ENCODE results near the gene TNFSF10.

Gene TNFSF10

DNA sequence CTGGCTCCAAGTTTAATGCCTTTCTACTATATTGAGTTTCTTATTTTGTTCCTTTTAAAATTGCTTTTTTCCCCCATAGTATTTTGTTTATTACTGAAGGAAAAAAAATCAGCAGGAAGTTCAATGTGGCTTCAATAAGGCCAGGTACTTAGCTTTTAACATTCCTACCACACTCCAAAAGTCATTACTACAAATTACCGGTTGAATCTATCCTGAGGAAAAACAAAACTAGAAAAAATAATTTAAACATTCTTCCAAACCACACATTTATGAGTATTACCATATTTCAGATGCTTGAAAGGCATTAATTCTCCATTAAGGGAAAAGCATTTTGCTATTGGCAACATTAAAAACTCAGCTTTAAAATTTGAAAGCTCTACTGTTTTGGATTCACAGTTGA lies 20.2 kb upstream of the TNFSF10 start:
- 80% methylated on average over 1 of the region's 1 CpG; no CpG with 5 or more reads in 1 of the 2 experiments for WGBS, 2 experiments (ENCODE audit: insufficient coverage in 2 of 2)
- Histone ChIP-seq H3K36me3 (ENCODE audit: control insufficient read depth, insufficient read depth, low read length) (no peaks in the 10 kb centered on the region), H3K27ac (ENCODE audit: low read depth, low read length, severe bottlenecking) (no peak overlapping the region), H3K4me3 (ENCODE audit: extremely low read depth, insufficient read depth, low read length, poor library complexity, severe bottlenecking) (no peak overlapping the region), H3K4me1 (ENCODE audit: control insufficient read depth, insufficient read depth, low read length, poor library complexity, severe bottlenecking) (no peaks in the 10 kb centered on the region), H3K9me3 (ENCODE audit: control insufficient read depth, low read length) (no peaks in the 10 kb centered on the region)

DNA sequence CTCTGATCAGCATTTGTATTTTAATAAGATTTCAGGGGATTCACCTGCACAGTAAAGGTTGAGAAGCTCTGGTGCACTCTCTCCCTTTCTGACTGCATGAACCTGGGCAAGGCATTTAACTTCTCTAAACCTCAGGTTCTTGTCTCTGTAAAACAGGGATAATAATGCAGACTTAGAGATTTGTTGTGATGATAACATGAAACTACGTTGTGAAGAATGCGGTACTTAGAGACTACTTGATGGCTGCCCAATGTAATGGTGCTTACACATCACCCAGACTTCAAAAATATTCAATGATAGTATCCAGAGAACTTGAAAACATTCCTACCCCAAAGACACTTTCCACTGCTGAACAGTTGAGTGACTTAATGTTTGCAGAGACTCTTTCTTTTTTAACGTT lies 19.8 kb upstream of the TNFSF10 start:
- Histone ChIP-seq H3K9me3 (ENCODE audit: control insufficient read depth, low read length) (no peaks in the 10 kb centered on the region), H3K4me1 (ENCODE audit: control insufficient read depth, insufficient read depth, low read length, poor library complexity, severe bottlenecking) (no peaks in the 10 kb centered on the region), H3K36me3 (ENCODE audit: control insufficient read depth, insufficient read depth, low read length) (no peaks in the 10 kb centered on the region), H3K27ac (ENCODE audit: low read depth, low read length, severe bottlenecking) (no peak overlapping the region), H3K4me3 (ENCODE audit: extremely low read depth, insufficient read depth, low read length, poor library complexity, severe bottlenecking) (no peak overlapping the region)
- no CpG with 5 or more reads among the region's 3 CpGs for WGBS, 2 experiments (ENCODE audit: insufficient coverage in 2 of 2)

- Histone ChIP-seq H3K4me3 (ENCODE audit: extremely low read depth, insufficient read depth, low read length, poor library complexity, severe bottlenecking) (no peak overlapping the region), H3K36me3 (ENCODE audit: control insufficient read depth, insufficient read depth, low read length) (no peaks in the 10 kb centered on the region), H3K27ac (ENCODE audit: low read depth, low read length, severe bottlenecking) (no peak overlapping the region), H3K4me1 (ENCODE audit: control insufficient read depth, insufficient read depth, low read length, poor library complexity, severe bottlenecking) (no peaks in the 10 kb centered on the region), H3K9me3 (ENCODE audit: control insufficient read depth, low read length) (no peaks in the 10 kb centered on the region)
Measured at GRCh38 chr3:172541945-172542488, 18.8 kb upstream of the TNFSF10 start.

- WGBS, 2 experiments (ENCODE audit: insufficient coverage in 2 of 2) = no CpG with 5 or more reads among the region's 1 CpG
- H3K36me3 ChIP-seq (ENCODE audit: control insufficient read depth, insufficient read depth, low read length) = no peaks in the 10 kb centered on the region
- no peaks in the 10 kb centered on the region for H3K4me1 ChIP-seq (ENCODE audit: control insufficient read depth, insufficient read depth, low read length, poor library complexity, severe bottlenecking)
- H3K27ac ChIP-seq (ENCODE audit: low read depth, low read length, severe bottlenecking) = no peak overlapping the region
- no peak overlapping the region for H3K4me3 ChIP-seq (ENCODE audit: extremely low read depth, insufficient read depth, low read length, poor library complexity, severe bottlenecking)
- H3K9me3 ChIP-seq (ENCODE audit: control insufficient read depth, low read length) = no peaks in the 10 kb centered on the region
Measured at GRCh38 chr3:172540049-172540448, 16.8 kb upstream of the TNFSF10 start.

GRCh38 chr3:172539273-172539672 lies 16.0 kb upstream of the TNFSF10 start:
- no peaks in the 10 kb centered on the region for H3K36me3 ChIP-seq (ENCODE audit: control insufficient read depth, insufficient read depth, low read length)
- WGBS, 2 experiments (ENCODE audit: insufficient coverage in 2 of 2) = 89 to 100% methylated on average over 3 of the region's 4 CpGs
- no peak overlapping the region for H3K27ac ChIP-seq (ENCODE audit: low read depth, low read length, severe bottlenecking)
- no peaks in the 10 kb centered on the region for H3K9me3 ChIP-seq (ENCODE audit: control insufficient read depth, low read length)
- H3K4me3 ChIP-seq (ENCODE audit: extremely low read depth, insufficient read depth, low read length, poor library complexity, severe bottlenecking) = no peak overlapping the region
- no peaks in the 10 kb centered on the region for H3K4me1 ChIP-seq (ENCODE audit: control insufficient read depth, insufficient read depth, low read length, poor library complexity, severe bottlenecking)

DNA sequence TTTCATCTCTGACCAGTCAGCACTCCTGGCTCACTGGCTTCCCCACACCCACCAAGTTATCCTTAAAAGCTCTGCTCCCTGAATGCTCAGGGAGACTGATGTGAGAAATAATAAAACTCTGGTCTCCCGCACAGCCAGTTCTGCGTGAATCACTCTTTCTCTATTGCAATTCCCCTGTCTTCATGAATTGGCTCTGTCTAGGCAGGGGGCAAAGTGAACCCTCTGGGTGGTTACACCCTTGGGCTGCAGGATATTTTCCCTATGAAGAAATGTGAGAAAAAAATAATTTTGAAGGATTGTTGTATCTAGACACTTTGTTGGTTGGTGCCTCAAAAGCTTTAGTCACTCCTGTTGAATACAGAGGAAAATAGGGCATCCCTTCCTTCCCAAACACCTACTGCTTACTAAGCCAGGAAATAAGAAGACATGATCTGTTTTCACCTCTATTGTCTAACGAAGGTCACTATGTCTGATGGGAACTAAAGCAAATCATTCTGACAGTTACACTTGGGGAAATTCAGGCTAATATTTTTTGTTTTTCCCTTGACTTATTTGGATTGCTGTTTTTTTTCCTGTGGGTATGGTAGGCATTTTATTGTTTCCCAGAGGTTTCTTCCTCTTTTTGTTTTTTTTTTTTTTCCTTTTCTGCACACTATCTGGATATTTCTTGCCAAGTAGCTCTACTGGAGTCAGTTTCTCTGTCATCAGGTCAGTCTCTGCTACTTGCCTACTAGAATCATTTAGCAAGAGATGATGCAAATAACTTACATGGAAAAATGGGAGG lies 15.3 kb upstream of the TNFSF10 start:
- no peaks in the 10 kb centered on the region for H3K36me3 ChIP-seq (ENCODE audit: control insufficient read depth, insufficient read depth, low read length)
- H3K4me3 ChIP-seq (ENCODE audit: extremely low read depth, insufficient read depth, low read length, poor library complexity, severe bottlenecking) = no peak overlapping the region
- WGBS, 2 experiments (ENCODE audit: insufficient coverage in 2 of 2) = 83% methylated on average over 2 of the region's 3 CpGs; no CpG with 5 or more reads in 1 of the 2 experiments
- no peaks in the 10 kb centered on the region for H3K4me1 ChIP-seq (ENCODE audit: control insufficient read depth, insufficient read depth, low read length, poor library complexity, severe bottlenecking)
- no peak overlapping the region for H3K27ac ChIP-seq (ENCODE audit: low read depth, low read length, severe bottlenecking)
- H3K9me3 ChIP-seq (ENCODE audit: control insufficient read depth, low read length) = no peaks in the 10 kb centered on the region

DNA sequence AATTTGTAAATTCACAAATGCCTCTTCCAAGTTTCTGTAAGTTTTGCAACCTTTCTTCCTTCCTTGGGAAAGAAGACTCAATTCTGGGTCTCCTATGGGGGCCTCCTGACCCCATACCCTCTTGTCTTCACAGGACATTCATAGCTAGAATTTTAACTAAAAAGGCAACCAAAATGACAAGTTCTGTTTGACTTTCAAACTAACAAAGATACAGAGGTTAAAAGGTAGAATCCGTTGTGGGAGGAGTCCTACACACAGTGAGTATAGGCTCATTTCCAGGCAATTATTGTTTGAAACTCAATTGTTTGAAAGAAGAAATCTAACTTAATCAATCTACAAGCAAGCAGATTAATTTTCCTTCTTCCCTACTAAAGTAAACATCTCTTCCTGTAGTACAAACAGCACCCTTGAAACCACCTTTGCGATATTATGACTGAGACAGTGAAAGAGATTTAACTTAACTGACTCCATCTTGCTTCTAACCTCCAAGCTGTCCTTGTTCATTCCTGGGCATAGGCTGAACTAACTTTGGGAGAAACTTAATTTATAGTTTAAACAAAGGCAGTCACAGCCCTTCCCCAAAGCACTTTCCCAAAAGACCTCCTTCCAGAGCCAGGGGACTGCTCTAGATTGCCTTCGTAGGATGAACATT lies 14.4 kb upstream of the TNFSF10 start:
- Histone ChIP-seq H3K27ac (ENCODE audit: low read depth, low read length, severe bottlenecking) (no peak overlapping the region), H3K4me3 (ENCODE audit: extremely low read depth, insufficient read depth, low read length, poor library complexity, severe bottlenecking) (no peak overlapping the region), H3K36me3 (ENCODE audit: control insufficient read depth, insufficient read depth, low read length) (no peaks in the 10 kb centered on the region), H3K4me1 (ENCODE audit: control insufficient read depth, insufficient read depth, low read length, poor library complexity, severe bottlenecking) (no peaks in the 10 kb centered on the region), H3K9me3 (ENCODE audit: control insufficient read depth, low read length) (no peaks in the 10 kb centered on the region)
- WGBS, 2 experiments (ENCODE audit: insufficient coverage in 2 of 2) = 100% methylated on average over 1 of the region's 3 CpGs; no CpG with 5 or more reads in 1 of the 2 experiments

- WGBS, 2 experiments (ENCODE audit: insufficient coverage in 2 of 2) = 91% methylated on average over 4 to 5 of the region's 5 CpGs
Measured at GRCh38 chr3:172536993-172537419, 13.8 kb upstream of the TNFSF10 start.

GRCh38 chr3:172536505-172536904 lies 13.3 kb upstream of the TNFSF10 start:
- Histone ChIP-seq H3K36me3 (ENCODE audit: control insufficient read depth, insufficient read depth, low read length) (no peaks in the 10 kb centered on the region), H3K4me3 (ENCODE audit: extremely low read depth, insufficient read depth, low read length, poor library complexity, severe bottlenecking) (no peak overlapping the region), H3K9me3 (ENCODE audit: control insufficient read depth, low read length) (no peaks in the 10 kb centered on the region), H3K27ac (ENCODE audit: low read depth, low read length, severe bottlenecking) (no peak overlapping the region), H3K4me1 (ENCODE audit: control insufficient read depth, insufficient read depth, low read length, poor library complexity, severe bottlenecking) (no peaks in the 10 kb centered on the region)
- WGBS, 2 experiments (ENCODE audit: insufficient coverage in 2 of 2) = 100% methylated on average over 1 of the region's 1 CpG; no CpG with 5 or more reads in 1 of the 2 experiments

More at GRCh38 chr3:172536993-172537419, 13.8 kb upstream of the TNFSF10 start:
- H3K9me3 ChIP-seq (ENCODE audit: control insufficient read depth, low read length) = no peaks in the 10 kb centered on the region
- H3K4me3 ChIP-seq (ENCODE audit: extremely low read depth, insufficient read depth, low read length, poor library complexity, severe bottlenecking) = no peak overlapping the region
- no peak overlapping the region for H3K27ac ChIP-seq (ENCODE audit: low read depth, low read length, severe bottlenecking)
- H3K36me3 ChIP-seq (ENCODE audit: control insufficient read depth, insufficient read depth, low read length) = no peaks in the 10 kb centered on the region
- H3K4me1 ChIP-seq (ENCODE audit: control insufficient read depth, insufficient read depth, low read length, poor library complexity, severe bottlenecking) = no peaks in the 10 kb centered on the region

DNA sequence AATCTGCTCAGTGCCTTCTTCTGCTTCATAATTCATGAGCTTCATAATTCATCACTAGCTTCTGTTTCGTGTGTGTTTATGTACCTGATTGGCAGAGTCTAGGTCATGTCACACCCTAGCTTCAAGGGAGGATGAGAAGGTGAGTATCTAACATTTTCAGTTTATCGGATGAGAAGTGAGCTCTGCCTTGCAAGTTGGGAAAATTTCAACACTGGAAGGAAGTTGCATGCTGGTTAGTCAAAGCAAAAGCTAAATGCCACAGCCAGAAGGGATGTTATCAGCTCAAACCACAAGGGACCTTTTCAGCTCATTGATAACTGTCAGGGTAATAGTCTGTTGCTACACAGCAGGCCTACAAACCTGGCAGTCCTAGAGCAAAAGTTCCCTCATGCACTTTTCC lies 7.3 kb upstream of the TNFSF10 start:
- Histone ChIP-seq H3K4me1 (ENCODE audit: control insufficient read depth, insufficient read depth, low read length, poor library complexity, severe bottlenecking) (no peaks in the 10 kb centered on the region), H3K4me3 (ENCODE audit: extremely low read depth, insufficient read depth, low read length, poor library complexity, severe bottlenecking) (no peak overlapping the region), H3K27ac (ENCODE audit: low read depth, low read length, severe bottlenecking) (no peak overlapping the region), H3K9me3 (ENCODE audit: control insufficient read depth, low read length) (no peaks in the 10 kb centered on the region), H3K36me3 (ENCODE audit: control insufficient read depth, insufficient read depth, low read length) (no peaks in the 10 kb centered on the region)
- 86 to 100% methylated on average over 2 of the region's 2 CpGs for WGBS, 2 experiments (ENCODE audit: insufficient coverage in 2 of 2)

DNA sequence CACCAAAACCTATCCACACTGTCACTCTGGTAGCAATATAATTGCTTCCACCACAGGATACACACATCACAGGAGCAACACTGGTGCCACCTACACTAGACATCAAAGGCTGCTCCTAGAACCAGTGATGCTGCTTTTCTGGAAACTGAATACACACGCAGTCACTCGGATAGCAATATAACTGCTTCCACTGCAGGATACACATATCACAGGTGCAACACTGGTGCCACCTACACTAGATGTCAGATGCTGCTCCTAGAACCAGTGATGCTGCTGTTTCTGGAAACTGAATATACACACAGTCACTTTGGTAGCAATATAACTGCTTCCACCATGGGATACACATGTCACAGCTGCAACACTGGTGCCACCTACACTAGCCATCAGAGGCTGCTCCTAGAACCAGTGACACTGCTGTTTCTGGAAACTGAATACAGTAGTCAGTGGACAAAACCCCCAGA lies 6.9 kb upstream of the TNFSF10 start:
- 100% methylated on average over 2 of the region's 2 CpGs for WGBS, 2 experiments (ENCODE audit: insufficient coverage in 2 of 2)
- H3K9me3 ChIP-seq (ENCODE audit: control insufficient read depth, low read length) = no peaks in the 10 kb centered on the region
- H3K27ac ChIP-seq (ENCODE audit: low read depth, low read length, severe bottlenecking) = no peak overlapping the region
- H3K4me1 ChIP-seq (ENCODE audit: control insufficient read depth, insufficient read depth, low read length, poor library complexity, severe bottlenecking) = no peaks in the 10 kb centered on the region
- no peaks in the 10 kb centered on the region for H3K36me3 ChIP-seq (ENCODE audit: control insufficient read depth, insufficient read depth, low read length)
- no peak overlapping the region for H3K4me3 ChIP-seq (ENCODE audit: extremely low read depth, insufficient read depth, low read length, poor library complexity, severe bottlenecking)
